Skin epidermis (tissue), 12 donors: Measurements from ENCODE around the gene MOB1A.
"Not testable (repeated sequence)": the region's sequence is repeated elsewhere in the genome, so short reads cannot be mapped to it uniquely, and the experiment has no call there.

ENCODE experiments used
- H3K27ac ChIP-seq, 21 experiments: fragments of 200-600 bp; sonication (generic) in 11 of 21; one replicate each; pipeline ENCODE4 v1.5.0; 2020; ENCODE audit warnings: mild to moderate bottlenecking in 3 of 21, inconsistent platforms in 2 of 21, moderate library complexity in 2 of 21
- H3K4me3 ChIP-seq, 7 experiments: fragments of 200-600 bp; sonication (generic) in 2 of 7; one replicate each; pipeline ENCODE4 v1.5.0; 2020; ENCODE audit warnings: inconsistent platforms in 2 of 7, mild to moderate bottlenecking in 2 of 7, moderate library complexity in 1 of 7

The MOB1A gene

GRCh38 chr2:74155830-74156229, 22.8 kb downstream of the MOB1A start:
- H3K4me3 ChIP-seq: no peak overlapping the region
- no peak overlapping the region for H3K27ac ChIP-seq

- no peak overlapping the region for H3K4me3 ChIP-seq
- no peak overlapping the region for H3K27ac ChIP-seq
Observed at GRCh38 chr2:74152954-74153353, 25.7 kb downstream of the MOB1A start.

DNA sequence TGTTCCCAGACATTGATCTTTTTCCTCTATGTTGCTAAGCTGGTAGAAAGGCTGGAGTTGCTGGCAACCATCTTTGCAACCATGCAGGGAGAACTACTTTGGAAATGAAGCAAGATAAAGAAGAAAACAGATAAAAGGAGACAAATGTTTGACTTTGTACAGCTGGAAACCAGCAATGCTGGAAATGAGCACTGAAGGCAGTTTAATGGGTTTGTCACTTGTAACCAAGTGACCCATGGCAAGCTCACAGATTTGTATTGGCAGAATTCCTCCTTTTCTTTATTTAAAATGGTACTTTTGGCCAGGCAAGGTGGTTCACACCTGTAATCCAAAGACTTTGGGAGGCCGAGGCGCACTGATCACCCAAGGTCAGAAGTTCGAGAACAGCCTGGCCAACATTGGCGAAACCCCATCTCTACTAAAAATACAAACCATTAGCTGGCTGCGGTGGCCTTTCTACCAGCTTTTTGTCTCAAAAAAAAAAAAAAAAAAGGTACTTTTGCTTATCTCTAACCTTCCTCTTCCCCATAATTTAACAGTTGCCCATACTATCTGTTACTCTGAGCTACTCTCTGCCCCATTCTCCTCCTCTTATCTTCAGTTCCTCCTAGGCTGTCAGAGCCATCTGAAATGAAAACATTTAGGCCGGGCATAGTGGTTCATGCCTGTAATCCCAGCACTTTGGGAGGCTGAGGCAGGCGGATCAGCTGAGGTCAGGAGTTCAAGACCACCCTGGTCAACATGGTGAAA, 28.9 kb downstream of the MOB1A start:
- Histone ChIP-seq H3K27ac (no peak overlapping the region), H3K4me3 (no peak overlapping the region)

DNA sequence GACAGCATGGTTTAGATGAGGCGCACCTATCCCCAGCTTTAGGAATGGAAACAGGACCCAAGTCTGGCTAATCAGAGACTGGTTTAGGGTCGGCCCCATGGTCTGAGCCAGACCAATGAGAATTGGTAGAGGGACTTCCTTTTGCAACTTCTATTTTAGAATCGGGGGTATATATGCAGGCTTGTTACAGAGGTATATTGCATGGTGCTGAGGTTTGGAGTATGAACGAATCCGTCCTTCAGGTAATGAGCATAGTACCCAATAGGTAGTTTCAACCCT, 29.5 kb downstream of the MOB1A start:
- H3K4me3 ChIP-seq: no peak overlapping the region

GRCh38 chr2:74148457-74149246, 30.0 kb downstream of the MOB1A start:
- Histone ChIP-seq H3K27ac (peak overlapping the region in 16 of 21 experiments; percentile 53 to 86 (median 75)), H3K4me3 (peak overlapping the region; percentile 61 to 87 (median 74))

More for the DNA sequence above, 29.5 kb downstream of the MOB1A start:
- no peak overlapping the region for H3K27ac ChIP-seq

DNA sequence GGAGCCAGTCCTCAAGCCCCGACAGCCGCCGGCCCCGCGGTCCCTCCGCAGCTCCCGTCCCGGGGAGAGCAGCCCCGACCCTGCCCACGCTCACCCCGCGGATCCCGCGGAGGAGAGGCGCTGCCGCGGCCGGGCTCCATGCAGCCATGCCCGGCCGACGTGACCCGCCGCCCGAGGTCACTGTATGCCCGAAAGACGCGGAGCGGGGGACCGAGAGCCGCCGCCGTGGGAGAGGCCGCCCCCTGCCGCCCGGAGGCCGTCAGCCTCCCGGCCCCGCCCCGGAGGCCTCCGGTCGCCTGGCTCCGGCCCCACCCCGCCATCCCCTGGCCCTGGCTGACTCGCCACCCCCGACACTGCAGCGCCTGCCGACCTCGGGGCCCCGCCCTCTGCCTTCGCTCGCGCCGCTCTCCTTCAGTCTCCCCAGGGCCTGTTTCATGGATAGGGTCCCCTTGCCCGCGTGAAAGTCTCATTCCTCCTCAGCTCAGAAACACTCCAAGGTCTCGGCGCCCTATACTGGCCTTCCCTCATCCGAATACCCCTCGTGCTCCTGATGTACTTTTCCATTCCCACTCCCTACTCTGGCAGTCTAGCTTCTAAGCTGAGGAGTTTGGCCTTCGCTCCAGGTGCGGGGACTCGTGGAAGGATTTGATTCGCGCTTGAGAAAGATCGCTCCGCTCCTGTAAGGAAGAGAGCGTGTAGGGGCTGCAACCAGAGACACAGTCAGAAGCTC, 30.8 kb downstream of the MOB1A start, which contains the start of gene BOLA3:
TSS of gene BOLA3 (minus strand) at position 186 of the 730 bp plus-strand sequence. CDS start at position 148, 38 bp downstream.
- Histone ChIP-seq H3K27ac (peak within 1 kb of the TSS in 20 of 21 experiments; percentile 2 to 86 (median 70)), H3K4me3 (peak within 1 kb of the TSS; percentile 61 to 87 (median 74))

DNA sequence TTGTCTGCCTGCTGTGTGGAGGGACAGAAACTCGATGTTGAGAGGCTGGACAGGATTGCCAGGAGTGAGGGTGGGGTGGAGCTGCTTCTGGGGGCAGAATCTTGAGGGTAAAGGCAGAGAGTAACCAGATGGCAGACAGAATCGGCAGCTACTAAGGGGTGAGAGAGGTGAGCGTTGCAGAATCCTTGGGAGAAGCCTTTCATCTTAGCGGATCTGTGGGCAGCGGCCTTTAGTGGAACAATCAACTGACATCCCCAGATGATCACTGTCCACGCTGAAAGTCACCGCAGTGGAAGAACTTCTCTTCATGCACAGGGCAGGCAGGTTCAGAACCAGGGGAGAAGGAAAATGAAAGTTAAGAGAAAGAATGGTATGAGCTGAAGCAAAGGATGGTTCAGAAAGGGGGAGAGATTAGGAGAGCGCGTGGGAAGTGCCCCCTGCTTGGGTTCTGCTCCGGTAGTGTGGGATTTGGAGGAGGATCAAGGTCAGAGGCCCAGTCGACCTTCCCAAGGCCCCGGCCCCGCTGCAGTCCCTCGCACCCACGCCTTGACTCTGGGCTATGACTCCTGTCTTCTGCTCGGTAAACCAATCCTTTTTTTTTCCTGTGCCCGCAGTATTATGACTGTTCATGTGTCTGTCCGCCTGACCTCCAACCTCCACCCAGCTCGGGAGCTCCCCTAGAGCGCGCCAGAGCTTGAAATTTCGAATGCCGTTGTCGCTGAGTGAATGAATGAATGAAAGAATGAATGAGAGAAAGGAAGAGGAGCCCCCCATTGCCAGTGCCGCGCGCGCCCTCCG, 31.6 kb downstream of the MOB1A start:
- H3K27ac ChIP-seq: peak overlapping the region in 20 of 21 experiments; percentile 2 to 86 (median 70)
- peak overlapping the region; percentile 61 to 87 (median 74) for H3K4me3 ChIP-seq

GRCh38 chr2:74142340-74142739, 36.3 kb downstream of the MOB1A start:
- Histone ChIP-seq H3K27ac (no peak overlapping the region), H3K4me3 (no peak overlapping the region)

- no peak overlapping the region for H3K27ac ChIP-seq
- H3K4me3 ChIP-seq: no peak overlapping the region
Observed at GRCh38 chr2:74138600-74139323, 39.9 kb downstream of the MOB1A start.

GRCh38 chr2:74137651-74138599, 40.8 kb downstream of the MOB1A start:
- Histone ChIP-seq H3K4me3 (no peak overlapping the region), H3K27ac (no peak overlapping the region)

GRCh38 chr2:74131901-74132300, 46.8 kb downstream of the MOB1A start:
- Histone ChIP-seq H3K4me3 (no peak overlapping the region), H3K27ac (no peak overlapping the region)

GRCh38 chr2:74130211-74130995, 48.3 kb downstream of the MOB1A start:
- H3K27ac ChIP-seq: no peak overlapping the region
- peak overlapping the region in 1 of 7 experiments; percentile 14 for H3K4me3 ChIP-seq

DNA sequence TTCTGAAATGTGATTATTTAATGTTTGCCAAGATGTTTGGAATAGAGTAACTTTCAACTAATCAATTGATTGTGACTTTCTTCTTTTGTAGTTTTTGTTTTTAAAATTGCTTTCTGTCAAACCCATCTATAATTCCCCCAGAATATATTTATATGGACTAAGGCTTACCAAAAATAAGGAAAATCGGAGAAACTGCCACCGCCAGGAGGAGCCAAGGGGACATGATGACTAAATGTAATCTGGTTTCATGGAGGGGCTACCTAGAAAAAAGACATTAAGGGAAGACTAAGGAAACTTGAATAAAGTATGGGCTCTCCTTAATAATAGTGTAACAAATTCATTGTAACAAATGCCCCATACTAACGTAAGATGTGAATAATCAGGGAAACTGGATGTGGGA, 50.5 kb downstream of the MOB1A start:
- H3K4me3 ChIP-seq: no peak overlapping the region
- H3K27ac ChIP-seq: no peak overlapping the region

GRCh38 chr2:74123955-74124354, 54.7 kb downstream of the MOB1A start:
- not testable (repeated sequence) for H3K4me3 ChIP-seq, H3K27ac ChIP-seq

DNA sequence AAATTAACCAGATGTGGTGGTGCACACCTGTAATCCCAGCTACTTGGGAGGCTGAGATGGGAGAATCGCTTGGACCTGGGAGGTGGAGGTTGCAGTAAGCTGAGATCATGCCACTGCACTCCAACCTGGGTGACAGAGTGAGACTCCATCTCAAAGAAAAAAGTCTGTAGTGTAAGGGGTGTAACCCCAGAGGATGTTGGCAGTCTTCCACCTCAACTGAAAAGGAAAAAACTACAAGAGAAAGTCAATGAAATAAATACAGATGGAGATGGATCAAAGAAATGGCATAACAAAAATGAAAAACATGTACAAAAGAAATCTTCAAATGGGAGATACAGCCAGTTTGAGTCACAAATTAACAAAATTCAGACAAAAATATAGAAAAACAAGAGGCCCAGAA, 56.8 kb downstream of the MOB1A start:
- H3K27ac ChIP-seq, H3K4me3 ChIP-seq: not testable (repeated sequence)

DNA sequence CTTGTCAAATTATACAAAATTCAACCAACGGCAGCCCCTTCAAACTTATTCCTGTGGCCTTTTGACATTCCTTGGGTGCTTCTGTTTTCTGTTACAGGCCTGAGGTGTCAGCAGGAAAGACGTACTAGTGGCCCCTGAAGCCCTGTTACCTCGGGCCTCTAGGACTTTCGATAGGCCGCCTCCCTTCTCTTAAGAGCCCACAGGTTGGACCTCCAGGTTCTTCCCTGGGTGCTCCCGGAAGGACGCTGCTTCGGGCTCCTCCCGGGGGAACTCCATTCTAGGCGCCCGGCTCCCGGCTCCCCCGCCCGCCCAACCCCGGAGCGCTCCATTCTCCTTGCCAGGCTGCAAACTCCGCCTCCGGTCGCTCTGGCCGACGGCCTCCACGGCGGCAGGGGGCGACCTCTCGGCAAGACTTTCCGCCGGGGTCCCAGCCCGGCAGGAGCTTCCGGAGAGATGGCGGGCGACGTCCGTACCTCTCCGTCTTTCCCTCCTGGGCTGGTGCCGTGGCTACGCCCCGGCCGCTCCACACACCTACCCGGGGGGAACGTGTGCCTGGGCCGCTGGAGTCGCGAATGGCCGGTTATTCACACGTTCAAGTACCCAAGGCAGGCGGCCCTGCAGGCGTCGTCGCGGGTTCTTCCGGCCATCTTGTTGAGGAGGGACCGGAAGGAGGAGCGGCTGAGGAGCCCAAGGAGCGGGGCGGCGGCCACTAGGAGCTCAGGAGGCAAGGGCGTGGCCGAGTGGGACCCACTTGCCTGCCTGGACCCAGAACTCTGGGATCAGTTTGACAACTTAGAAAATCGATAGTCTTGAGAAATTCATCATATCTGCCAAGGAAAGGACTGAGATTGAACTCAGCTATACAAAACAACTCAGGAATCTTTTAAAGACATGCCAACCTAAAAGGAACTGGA, 58.5 kb downstream of the MOB1A start:
- Histone ChIP-seq H3K4me3 (peak overlapping the region; percentile 43 to 82 (median 60)), H3K27ac (peak overlapping the region; percentile 77 to 95 (median 88))
